GM12873 (cell line): ENCODE data around the gene MYO10.

ENCODE experiments used
- CTCF ChIP-seq: IDR thresholded peaks from 2 replicates; pipeline ENCODE4 v1.5.1; 2012; ENCODE audit warnings: low read depth, mild to moderate bottlenecking, moderate library complexity, low read length, control low read depth; ENCODE audit not compliant: insufficient read depth; ENCODE audit errors: missing control alignments

The MYO10 gene

GRCh38 chr5:16615741-16616535, 320.1 kb downstream of the MYO10 start:
- no peak for TF ChIP-seq CTCF

- TF ChIP-seq CTCF = no peak
Measured at GRCh38 chr5:16612007-16612406, 324.1 kb downstream of the MYO10 start.
